ENCODE data around the gene TASP1.

DNA sequence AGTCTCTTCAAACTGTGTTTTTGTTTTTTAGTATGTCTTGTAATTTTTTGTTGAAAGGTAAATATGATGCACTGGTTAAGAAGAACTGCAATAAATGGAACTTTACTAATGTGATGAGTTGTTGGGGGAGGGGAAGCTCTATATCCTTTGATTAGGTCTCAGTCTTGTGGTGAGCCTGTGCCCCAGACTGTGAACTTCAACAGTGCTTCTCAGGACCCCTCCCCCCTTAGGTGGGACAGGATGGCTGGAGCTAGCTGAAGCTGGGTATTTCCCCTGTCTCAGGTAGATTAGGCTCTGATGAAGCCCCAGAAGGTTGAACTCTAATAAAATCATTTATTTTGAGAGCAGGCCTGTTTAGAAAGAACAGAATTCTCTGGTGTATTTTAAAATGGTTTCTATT lies 31.4 kb upstream of the TASP1 start:
- TF ChIP-seq, protein P1, sequence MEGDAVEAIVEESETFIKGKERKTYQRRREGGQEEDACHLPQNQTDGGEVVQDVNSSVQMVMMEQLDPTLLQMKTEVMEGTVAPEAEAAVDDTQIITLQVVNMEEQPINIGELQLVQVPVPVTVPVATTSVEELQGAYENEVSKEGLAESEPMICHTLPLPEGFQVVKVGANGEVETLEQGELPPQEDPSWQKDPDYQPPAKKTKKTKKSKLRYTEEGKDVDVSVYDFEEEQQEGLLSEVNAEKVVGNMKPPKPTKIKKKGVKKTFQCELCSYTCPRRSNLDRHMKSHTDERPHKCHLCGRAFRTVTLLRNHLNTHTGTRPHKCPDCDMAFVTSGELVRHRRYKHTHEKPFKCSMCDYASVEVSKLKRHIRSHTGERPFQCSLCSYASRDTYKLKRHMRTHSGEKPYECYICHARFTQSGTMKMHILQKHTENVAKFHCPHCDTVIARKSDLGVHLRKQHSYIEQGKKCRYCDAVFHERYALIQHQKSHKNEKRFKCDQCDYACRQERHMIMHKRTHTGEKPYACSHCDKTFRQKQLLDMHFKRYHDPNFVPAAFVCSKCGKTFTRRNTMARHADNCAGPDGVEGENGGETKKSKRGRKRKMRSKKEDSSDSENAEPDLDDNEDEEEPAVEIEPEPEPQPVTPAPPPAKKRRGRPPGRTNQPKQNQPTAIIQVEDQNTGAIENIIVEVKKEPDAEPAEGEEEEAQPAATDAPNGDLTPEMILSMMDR (IDR thresholded peaks at IDR 0.05) = no peak
- TF ChIP-seq EP300 (IDR thresholded peaks at IDR 0.05) = no peak

Measured in tibial nerve (tissue), 4 donors.